GM12878 (cell line): ENCODE data around the gene LGI4.

Experiments
- ATF7 ChIP-seq: fragments of 450-650 bp; IDR thresholded peaks from 2 replicates; pipeline ENCODE4 v1.6.1; 2016; ENCODE audit warnings: low read depth, mild to moderate bottlenecking
- CBFB ChIP-seq: IDR thresholded peaks from 2 replicates; pipeline ENCODE4 v1.6.1; 2016; ENCODE audit warnings: antibody characterized with exemption, low read depth
- CHD2 ChIP-seq: IDR thresholded peaks from 2 replicates; pipeline ENCODE4 v1.6.1; 2011; ENCODE audit warnings: low read depth, low read length, improper control_type of control experiment, borderline replicate concordance
- EGR1 ChIP-seq, 2 experiments: IDR thresholded peaks; 1 replicate in 1 of 2; 2 replicates in 1 of 2; pipeline ENCODE4 v1.6.1; 2011 to 2012; ENCODE audit warnings: low read depth in 2 of 2, low read length in 2 of 2, borderline replicate concordance in 1 of 2, mild to moderate bottlenecking in 1 of 2, moderate library complexity in 1 of 2
- FOS ChIP-seq: IDR thresholded peaks from 3 replicates; pipeline ENCODE4 v1.6.1; 2011; ENCODE audit warnings: borderline replicate concordance; ENCODE audit not compliant: insufficient read length; ENCODE audit errors: extremely low read depth
- MTA3 ChIP-seq: IDR thresholded peaks from 2 replicates; pipeline ENCODE4 v1.6.1; 2012; ENCODE audit warnings: low read length, inconsistent platforms, borderline replicate concordance
- POLR2AphosphoS5 ChIP-seq: IDR thresholded peaks from 2 replicates; pipeline ENCODE4 v1.6.1; 2011; ENCODE audit warnings: mild to moderate bottlenecking, low read length, inconsistent platforms
- RCOR1 ChIP-seq: conservative IDR thresholded peaks from 2 replicates; pipeline ENCODE4 v1.6.1; 2012; ENCODE audit warnings: low read depth, low read length, improper control_type of control experiment
- RELA ChIP-seq: fragments of 450-650 bp; IDR thresholded peaks from 2 replicates; pipeline ENCODE4 v1.8.0; 2014; ENCODE audit warnings: borderline replicate concordance; ENCODE audit not compliant: partially characterized antibody
- SMC3 ChIP-seq: IDR thresholded peaks from 2 replicates; pipeline ENCODE4 v1.6.1; 2011; ENCODE audit warnings: low read length, improper control_type of control experiment, borderline replicate concordance
- SRF ChIP-seq, 2 experiments: IDR thresholded peaks; 2 replicates each; pipeline ENCODE4 v1.6.1; 2011; ENCODE audit warnings: low read depth in 2 of 2, low read length in 2 of 2, mild to moderate bottlenecking in 1 of 2, moderate library complexity in 1 of 2
- TAF1 ChIP-seq: IDR thresholded peaks from 2 replicates; pipeline ENCODE4 v1.6.1; 2011; ENCODE audit warnings: mild to moderate bottlenecking, low read depth, low read length, borderline replicate concordance
- TF ChIP-seq, protein P1 (sequence below), 3 experiments: IDR thresholded peaks in 2 of 3; conservative IDR thresholded peaks in 1 of 3; 2 replicates each; pipeline ENCODE4 v1.5.1; 2011; ENCODE audit warnings: low read depth in 3 of 3, low read length in 3 of 3, mild to moderate bottlenecking in 3 of 3, control low read depth in 2 of 3, moderate library complexity in 2 of 3, inconsistent platforms in 1 of 3, mixed read lengths in 1 of 3; ENCODE audit not compliant: control insufficient read depth in 2 of 3, insufficient read depth in 1 of 3; ENCODE audit errors: extremely low read depth in 1 of 3
- TF ChIP-seq, protein P2 (sequence below): IDR thresholded peaks from 2 replicates; pipeline ENCODE4 v1.6.1; 2012; ENCODE audit warnings: low read depth, low read length, improper control_type of control experiment

DNA sequence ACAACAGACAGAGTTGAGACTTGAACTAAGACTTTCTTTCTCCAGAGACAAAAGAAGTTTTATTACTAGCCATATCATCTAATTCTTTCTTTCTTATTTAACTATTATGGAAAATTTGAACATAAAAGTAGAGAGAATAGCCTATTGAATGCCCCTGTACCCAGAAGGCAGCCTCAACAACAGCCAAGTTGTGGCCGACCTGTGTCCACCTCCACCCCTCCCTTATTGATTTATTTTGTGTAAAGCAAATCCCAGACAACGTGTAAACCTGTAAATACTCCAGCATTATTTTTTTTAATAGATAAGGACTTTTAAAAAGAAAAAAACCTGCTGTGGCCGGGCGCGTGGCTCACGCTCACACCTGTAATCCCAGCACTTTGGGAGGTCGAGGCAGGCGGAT is 45.3 kb downstream of the LGI4 start:
- TF ChIP-seq, protein P1, sequence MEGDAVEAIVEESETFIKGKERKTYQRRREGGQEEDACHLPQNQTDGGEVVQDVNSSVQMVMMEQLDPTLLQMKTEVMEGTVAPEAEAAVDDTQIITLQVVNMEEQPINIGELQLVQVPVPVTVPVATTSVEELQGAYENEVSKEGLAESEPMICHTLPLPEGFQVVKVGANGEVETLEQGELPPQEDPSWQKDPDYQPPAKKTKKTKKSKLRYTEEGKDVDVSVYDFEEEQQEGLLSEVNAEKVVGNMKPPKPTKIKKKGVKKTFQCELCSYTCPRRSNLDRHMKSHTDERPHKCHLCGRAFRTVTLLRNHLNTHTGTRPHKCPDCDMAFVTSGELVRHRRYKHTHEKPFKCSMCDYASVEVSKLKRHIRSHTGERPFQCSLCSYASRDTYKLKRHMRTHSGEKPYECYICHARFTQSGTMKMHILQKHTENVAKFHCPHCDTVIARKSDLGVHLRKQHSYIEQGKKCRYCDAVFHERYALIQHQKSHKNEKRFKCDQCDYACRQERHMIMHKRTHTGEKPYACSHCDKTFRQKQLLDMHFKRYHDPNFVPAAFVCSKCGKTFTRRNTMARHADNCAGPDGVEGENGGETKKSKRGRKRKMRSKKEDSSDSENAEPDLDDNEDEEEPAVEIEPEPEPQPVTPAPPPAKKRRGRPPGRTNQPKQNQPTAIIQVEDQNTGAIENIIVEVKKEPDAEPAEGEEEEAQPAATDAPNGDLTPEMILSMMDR (IDR thresholded peaks at IDR 0.05 in 2 of 3, conservative IDR thresholded peaks at IDR 0.05 in 1 of 3; ENCODE audit: control insufficient read depth in 2 of 3, extremely low read depth in 1 of 3, insufficient read depth in 1 of 3, low read depth in 3 of 3, low read length in 3 of 3): no peak
- TF ChIP-seq SRF (IDR thresholded peaks at IDR 0.05; ENCODE audit: low read depth in 2 of 2, low read length in 2 of 2): no peak
- TF ChIP-seq, protein P2, sequence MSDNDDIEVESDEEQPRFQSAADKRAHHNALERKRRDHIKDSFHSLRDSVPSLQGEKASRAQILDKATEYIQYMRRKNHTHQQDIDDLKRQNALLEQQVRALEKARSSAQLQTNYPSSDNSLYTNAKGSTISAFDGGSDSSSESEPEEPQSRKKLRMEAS: no peak
- no peak for TF ChIP-seq CHD2
- TF ChIP-seq CBFB: no peak
- TF ChIP-seq TAF1: no peak
- TF ChIP-seq SMC3: no peak
- no peak for TF ChIP-seq RELA
- TF ChIP-seq MTA3: no peak
- TF ChIP-seq FOS: no peak
- no peak for TF ChIP-seq POLR2AphosphoS5
- no peak for TF ChIP-seq ATF7
- no peak for TF ChIP-seq EGR1 (IDR thresholded peaks at IDR 0.05; ENCODE audit: borderline replicate concordance in 1 of 2, low read depth in 2 of 2, low read length in 2 of 2)
- TF ChIP-seq RCOR1: no peak
